GM19468 (cell line): ENCODE results near the gene GNL3.
A peak's percentile ranks its signal among the peaks of the same experiment; 100 is the strongest.

Source experiments
- ATAC-seq: cut with Tn5 transposase; IDR thresholded peaks from one replicate; pipeline ENCODE4 v1.9.1; 2021; ENCODE audit warnings: mild to moderate bottlenecking, moderate library complexity, moderate number of reproducible peaks; ENCODE audit not compliant: unreplicated experiment; ENCODE audit errors: extremely low read depth

Gene GNL3

DNA sequence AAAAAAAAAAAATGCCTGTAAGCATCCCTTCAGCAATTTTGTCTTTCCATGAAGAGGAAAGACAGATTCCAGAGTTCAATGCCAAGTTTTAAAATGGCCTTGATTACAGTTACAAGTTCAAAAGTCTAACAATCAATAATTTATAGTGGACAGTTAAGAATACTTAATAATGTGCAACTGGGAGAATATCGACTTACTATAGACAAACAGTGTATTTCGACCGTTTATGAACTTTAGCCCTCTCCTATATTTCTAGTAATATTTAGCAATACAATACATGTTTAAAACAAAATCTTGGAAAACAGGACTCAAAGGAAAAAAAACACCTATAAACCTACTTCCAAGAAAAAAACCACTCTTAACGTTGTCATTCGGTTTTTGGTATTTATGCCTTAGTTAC is 1.6 kb upstream of the GNL3 start:
- ATAC-seq = no peak

DNA sequence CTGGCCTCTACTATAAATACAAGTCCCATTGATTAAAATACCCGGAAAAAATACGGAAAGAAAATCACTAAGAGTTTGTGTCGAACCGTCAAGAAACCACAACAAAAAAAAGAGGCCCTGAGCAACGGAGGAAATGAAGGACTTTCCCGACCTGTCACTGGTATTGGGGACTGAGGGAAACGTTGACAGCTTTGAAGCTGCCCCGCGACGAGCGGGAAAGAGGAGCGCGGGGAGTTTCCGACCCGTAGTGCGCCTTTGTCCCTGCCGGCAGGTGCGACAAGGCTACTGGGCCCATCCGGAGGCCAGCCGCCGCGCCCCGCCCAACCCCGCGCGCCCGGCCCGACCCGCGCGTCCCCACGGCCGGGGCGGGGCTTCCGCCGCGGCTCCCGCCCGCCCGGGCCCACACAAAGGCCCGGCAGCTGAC is 535 bp upstream of the GNL3 start:
- peak; percentile 56 for ATAC-seq

DNA sequence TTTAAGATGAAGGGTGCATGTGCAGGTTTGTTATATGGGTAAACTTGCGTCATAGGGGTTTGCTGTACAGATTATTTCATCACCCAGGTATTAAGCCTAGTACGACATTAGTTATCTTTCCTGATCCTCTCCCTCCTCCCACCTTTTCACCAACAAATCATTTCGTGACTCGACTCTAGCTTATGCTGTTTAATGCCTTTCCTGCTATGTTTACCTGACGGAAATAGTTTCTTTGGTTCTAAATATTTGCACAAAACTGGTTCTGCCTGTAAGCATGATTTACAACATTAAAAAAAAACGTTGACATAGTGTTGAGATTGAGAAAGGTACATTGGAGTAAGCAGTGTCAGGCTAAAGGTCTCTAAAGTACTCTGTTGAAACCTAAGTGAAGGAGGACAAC is 2.4 kb downstream of the GNL3 start:
- no peak for ATAC-seq

DNA sequence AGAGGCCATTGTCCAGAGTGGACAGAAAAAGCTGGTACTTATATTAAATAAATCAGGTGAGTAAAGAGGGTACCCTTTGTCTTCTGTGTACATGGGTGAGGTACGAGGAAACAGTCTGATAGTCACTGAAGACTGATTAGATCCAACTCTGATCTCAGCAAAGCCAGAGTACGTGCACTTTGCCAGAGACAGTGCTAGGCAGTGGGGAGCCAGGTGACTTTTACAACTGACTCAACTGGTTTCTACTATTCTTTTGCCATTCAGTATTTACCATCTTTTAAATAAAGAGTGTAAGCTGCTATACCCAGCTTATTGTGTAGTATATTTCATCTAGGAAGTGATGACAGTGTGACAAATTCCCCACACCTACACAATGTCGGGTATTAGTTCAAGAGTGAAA is 3.3 kb downstream of the GNL3 start:
- no peak for ATAC-seq

DNA sequence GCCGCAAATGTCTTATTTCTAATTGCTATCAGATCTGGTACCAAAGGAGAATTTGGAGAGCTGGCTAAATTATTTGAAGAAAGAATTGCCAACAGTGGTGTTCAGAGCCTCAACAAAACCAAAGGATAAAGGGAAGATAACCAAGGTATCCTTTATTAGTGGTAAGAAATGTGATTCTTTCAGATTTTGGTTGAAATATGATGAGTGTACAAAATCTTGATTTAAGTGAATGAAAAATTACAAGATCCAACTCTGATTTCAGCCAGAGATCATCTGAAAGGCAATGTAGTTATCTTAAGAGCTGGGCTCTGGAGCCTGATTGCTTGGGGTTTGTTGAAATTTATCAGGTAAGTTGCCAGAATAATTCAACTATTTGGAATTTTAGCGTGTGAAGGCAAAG is 4.7 kb downstream of the GNL3 start:
- ATAC-seq = no peak

DNA sequence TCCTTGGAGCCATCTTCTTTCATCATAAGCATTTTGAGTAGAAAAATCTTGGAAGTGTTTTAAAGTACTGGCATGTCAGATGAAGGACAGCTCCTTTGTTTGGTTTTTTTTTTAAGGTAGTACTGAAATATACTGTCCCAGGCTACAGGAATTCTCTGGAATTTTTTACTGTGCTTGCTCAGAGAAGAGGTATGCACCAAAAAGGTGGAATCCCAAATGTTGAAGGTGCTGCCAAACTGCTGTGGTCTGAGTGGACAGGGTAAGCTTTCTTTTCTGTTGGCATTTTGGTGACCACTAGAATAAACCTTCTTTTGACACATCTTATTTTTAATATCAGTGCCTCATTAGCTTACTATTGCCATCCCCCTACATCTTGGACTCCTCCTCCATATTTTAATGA is 7.2 kb downstream of the GNL3 start:
- no peak for ATAC-seq

DNA sequence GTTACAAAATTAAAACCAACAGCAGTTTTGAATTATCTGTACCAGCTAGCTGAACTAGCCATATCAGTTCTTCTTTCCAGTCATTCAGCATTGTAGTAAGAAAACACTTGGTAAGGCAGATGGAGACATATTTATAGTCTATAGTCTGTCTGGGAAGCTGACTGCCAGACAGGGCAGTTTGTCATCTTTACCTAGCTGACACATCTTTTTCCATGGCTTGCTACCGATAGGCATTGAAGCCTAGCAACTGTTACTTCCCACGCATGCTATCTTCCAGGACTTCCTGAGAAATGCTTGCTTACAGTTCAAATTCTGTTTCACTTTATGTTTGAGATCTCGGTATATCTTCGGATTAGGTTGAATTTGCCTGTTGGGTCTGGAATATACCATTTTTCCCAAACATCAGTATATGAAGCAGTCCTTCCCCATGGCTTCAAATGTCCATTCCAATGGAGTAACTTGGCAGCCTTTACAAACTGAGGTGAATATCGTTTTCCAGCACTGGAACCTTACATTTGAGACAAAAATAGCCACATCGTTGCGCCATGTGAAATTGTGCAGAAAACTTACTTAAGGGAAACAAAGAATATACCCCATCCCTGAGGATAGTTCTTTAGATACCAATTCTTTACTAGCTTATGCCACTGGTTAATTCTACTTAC is 8.8 kb downstream of the GNL3 start:
- no peak for ATAC-seq

DNA sequence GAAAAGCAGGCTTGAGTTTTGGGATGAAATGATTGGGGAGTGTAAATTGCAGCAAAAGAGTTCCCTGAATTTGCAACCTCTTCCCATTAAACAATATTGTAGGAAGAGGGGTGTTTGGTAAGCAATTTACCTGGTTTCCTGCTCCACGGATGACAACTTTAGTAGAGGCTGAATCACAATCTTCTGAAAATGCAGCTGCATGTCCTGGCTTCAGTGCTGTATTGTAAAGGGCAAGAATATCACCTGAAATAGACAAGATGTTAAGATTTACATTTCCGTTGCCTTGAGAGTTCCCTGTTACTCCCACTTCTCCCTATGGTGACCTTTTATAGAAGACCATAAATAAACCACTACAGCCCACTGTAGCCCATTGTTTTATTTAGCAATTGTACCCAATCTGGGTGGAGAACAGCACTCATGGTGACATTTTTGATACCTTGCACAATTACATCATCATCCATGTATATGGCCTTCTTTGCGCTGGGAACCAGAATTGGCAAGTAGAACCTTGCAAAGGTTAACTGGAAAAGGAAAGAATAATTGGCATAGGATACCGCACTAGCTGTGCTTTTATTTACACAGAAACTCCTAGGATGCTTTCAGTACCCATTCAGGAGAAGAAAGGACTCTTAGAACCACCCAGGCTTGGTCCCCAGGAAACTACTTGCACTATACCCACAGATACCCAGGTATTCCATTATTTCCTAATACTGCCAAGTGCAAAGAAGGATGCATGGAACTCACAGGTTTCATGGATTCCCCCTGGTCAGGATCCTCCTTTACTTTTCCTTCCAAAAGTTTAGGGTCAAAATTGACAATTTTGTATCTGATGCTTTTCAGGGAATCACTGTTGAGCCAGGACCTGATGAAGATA is 10.2 kb downstream of the GNL3 start:
- ATAC-seq = no peak

DNA sequence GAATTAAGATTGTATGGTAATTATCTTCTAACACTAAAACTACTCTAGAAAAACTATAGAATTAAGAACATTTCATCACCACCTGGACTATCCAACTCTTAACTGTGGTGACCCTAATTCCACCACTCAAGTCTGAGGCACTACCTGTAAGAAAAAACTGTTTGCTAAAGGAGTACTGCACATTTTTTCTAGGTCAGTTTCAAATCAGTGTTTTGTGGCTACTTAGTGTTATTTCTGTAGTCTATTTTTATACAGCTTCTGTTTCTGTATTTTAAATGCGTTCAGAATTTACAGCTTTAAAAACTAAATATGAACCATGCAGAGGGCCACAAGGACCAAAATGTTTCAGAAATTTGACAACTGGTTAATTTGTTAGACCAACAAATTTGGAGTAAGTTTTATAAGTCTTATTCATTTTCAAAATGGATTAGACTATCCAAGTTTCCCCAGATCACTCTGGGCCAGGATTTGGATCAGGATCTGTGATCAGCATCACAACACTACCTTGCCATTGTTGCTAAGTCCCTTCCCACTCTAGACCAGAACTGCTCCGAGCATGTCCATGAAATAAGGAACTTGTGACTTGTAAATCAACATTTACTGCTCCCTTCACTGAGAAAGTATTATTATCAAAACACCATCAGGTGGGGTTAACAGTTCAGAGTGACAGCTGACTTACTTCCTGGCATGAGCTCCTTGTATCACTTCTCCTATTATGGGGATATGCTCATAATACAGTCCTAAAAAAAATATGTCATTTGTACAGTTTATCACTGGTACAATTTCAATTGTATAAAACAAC is 11.2 kb downstream of the GNL3 start:
- ATAC-seq = no peak

DNA sequence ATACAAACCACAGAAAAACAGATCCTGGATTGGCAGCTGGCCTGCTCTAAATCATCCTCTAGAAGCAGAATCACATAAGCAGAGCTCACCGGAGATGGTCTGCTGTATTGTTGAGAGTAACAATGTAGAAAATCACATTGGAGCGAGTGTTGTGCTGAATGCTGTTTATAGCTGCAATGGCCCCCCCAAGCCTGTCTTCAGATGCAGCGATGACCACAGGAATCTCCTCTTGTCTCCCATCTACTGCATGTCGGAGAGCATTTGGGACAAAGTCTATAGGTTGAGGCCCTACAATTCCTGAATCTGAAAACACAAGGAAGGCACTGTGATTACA is 11.8 kb downstream of the GNL3 start:
- no peak for ATAC-seq

DNA sequence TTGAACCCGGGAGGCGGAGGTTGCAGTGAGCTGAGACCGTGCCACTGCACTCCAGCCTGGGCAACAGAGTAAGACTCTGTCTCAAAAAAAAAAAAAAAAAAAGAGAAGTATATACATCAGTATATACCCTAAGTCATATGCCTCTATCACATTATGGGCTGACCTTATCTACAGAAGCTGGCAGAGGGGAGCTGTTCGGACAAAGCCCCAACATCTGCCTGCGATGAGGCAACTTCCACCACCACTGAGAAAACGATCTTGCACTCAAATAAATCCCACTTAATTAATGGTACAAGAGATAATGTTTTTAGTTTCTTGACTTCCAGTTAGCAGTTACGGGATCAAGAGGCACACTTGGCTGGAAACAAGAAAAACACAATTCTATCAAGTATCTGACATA is 17.5 kb downstream of the GNL3 start:
- ATAC-seq = no peak

DNA sequence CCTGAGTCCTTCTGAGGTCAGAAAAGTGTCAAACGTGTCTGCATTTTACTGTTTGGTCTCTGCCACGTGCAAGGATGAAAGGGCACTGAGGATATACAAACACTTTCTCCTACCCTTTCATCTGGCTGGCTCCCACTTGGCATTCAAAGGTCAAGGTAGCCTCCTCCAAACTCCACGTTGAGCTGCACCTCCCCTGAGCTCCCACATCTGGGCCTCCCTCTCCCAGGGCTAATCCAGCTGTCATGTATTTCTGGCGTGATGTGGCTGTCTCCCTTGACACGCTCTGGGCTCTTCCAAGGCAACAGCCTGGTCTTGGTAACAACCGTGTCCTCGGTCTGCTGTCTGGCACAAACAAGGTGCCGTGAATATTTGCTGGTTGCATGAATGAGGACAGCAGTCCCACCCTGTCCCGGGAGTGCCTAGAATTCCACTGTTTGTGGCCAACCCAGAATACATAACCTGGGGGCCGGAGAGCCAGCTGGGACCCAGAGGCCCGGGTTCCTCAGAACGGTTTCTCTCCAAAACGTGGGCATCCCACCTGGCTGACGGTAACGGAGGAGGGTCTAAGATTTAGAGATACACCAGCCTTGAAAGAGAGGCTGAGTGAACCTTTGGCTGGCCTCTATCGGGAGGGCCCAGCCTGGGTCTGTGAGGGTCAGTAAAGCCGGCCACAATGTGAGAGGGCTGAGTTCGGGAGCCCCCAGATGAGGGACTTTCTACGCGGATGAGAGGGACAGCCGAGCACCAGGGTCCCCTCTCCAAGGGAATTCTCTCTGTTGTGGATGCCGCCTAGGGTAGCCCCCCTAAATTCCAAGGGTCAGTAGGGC is 19.0 kb downstream of the GNL3 start:
- ATAC-seq = no peak

DNA sequence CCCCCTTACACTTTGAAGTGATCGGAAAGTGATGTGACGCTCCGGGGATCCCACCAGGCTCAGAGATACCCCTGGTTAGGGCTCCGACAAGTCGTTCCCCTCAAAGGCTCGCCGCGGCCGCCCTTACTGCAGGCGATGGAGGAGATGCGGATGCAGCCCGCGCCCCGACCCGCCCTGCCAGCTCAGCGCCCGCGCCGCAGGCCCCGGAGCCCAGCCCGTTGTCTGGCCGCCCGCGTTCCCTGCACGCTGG is 19.5 kb downstream of the GNL3 start:
- no peak for ATAC-seq

DNA sequence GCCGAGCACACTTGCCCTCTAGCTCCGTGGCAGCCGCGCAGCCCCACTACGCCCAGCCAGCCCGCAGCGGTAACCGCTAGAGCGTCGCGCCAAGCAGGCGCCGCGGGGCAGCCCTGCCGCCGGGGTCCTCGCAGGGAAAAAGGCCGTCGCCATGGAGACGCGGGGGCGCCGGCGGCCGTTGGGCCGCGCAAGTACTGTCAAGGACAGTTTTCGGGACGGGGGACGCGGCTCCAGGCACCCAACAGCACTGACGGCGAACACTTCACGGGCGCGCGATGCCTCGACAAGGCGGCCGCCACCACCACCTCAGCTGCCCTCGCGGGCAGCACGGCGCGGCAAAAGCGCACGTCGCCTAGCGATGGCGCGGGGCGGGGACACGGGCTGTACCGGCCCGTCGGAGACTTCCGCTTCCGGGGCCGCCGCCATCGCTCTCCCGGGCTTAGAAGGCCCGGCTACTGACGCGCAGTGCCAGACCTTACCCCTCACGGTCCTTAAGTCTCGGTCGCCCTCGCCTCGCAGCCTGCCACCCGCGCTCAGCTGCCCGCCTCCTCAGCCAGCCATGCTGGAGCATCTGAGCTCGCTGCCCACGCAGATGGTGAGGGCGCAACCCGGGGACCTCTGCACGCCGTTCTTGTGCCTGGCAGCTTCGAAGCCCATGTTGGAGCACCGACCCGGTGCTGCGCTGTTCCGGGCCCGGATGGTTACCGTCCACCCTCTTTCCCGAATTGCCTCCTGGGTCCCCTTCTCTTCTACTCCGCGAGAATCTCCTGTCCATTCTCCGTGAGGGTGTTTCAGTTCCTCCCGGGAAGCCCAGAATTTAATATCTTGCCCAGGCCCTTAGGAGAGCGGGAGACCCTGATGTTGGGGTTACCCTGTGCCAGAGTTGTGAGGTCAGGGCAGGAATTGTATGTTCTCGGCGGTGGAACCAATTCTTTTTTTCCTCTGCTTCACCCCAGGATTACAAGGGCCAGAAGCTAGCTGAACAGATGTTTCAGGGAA is 20.2 kb downstream of the GNL3 start, which contains the start of the genes GLT8D1 and SPCS1:
TSS of gene GLT8D1 (minus strand) at position 104 of the 999 bp plus-strand sequence. CDS start 5,331 bp downstream, outside the sequence.
TSS of gene SPCS1 (plus strand) at position 419 of the 999 bp plus-strand sequence. CDS start at position 560, 141 bp downstream.
- ATAC-seq = peak; percentile 61

DNA sequence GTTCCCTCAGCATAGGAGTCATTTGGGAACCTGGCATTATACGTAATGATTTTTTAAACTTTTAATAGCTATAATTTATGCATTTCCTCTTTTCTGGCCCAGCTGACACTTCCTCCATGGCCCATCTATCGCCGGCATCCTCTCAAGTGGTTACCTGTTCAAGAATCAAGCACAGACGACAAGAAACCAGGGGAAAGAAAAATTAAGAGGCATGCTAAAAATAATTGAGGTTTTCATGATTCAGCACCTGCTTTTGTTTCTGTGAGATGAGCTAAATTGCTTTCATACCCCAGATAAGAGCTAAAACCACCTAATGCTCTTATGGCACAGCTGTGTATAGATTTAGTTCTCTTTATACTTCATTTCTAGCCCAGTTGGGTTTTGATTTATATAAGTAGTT is 21.8 kb downstream of the GNL3 start:
- no peak for ATAC-seq

DNA sequence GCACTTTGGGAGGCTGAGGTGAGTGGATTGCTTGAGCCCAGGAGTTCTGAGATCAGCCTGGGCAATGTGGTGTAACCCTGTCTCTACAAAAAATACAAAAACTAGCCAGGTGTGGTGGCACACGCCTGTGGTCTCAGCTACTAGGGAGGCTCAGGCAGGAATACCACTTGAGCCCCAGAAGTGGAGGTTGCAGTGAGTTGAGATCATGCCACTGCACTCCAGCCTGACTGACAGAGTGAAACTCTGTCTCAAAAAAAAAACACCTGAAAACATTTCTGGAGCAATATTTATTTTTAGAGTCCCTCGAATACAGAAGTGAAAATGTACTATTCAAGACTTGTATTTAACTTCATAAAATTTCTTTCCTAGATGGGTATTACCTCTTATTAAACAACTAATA is 24.7 kb downstream of the GNL3 start:
- no peak for ATAC-seq

DNA sequence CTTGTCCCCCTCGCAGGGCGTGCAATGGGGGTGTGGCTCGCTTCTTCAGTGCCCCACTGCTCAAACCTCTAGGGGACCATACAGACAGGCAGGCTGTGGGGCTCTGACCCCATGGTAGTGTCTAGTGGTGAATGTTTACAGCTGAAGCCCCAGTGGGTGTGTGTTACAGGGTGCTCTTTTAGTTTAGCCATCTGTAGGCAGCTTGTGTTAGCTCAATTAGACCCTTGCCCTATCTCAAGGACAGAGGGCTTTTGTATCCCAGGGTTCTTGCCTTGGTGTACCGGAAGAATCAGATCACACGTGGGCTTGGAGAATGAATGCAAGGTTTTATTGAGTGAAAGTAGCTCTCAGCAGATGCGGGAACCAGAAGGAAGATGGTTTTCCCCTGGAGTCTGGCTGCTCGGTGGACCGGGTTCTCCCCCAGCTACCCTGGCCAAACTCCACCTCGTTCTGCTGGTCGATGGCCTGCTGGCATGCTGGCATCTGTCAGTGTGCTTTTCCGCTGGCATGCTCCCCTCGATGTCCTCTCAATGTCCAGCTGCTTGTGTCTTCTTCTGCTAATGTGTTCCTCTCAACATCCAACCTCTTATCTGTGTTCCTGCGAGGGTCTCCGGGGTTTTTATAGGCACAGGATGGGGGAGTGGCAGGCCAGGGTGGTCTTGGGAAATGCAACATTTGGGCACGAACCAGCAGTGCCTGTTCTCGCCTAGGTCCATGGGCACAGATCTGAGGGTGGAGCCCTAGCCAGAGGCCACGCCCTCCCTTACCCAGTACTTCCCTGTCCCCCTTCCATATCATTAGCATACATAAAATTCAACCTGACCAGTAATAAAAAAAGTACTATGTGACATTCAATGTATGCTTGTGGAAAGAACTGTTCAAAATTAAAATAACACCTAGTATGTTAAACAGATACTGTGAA is 26.7 kb downstream of the GNL3 start:
- ATAC-seq = no peak
